Measurements from ENCODE around the gene TBC1D1. TPM values are rescaled to one million over a fixed set of nuclear protein-coding genes. Genes with fewer than 3 reads are reported as not detected.

Gene TBC1D1
- total and polyA plus RNA-seq, 2 experiments from 2014 or later = 53.9 to 151 TPM

DNA sequence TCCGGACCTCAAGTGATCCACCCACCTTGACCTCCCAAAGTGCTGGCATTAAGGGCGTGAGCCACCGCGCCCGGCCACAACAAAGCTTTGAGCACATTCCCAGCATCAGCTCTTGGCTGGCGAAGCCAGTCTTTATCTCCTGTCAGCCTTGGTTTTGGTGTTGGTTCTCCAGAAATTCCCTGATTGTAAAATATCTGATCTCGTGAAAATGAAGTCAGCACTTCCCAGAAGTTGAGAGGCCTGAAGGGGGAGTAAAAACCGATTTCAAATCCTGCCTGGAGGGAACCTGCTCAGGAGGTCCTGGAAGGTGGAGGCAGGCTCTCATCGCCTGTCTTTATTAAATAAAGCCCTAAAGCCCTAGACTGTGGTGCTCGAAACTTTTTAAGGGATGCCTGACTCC is 102.9 kb downstream of the TBC1D1 start:
- Histone ChIP-seq H3K27me3 (ENCODE audit: insufficient read depth) (no peaks in the 10 kb centered on the region), H3F3A (replicated peaks; ENCODE audit: low read depth) (no peaks in the 10 kb centered on the region), H3K27ac (ENCODE audit: low read depth) (no peak overlapping the region; the same call in 1 of the 2 replicates), H3K79me2 (replicated peaks; ENCODE audit: insufficient read depth) (peaks cover 88% of the 10 kb centered on the region), H3K4me2 (0 out of 2 replicates have a peak overlapping the region, but pooled peaks have one; percentile 25), H2AFZ (no peak overlapping the region), H4K20me1 (replicated peaks; ENCODE audit: insufficient read depth) (no peaks in the 10 kb centered on the region), H3K9me2 (ENCODE audit: insufficient read depth) (no peaks in the 10 kb centered on the region), H3K4me3 (no peak overlapping the region), H3K4me1 (ENCODE audit: insufficient read depth) (peaks cover 42% of the 10 kb centered on the region), H3K36me3 (ENCODE audit: insufficient read depth) (no peaks in the 10 kb centered on the region)
- peaks cover 6% of the 10 kb centered on the region for H3K27me3 Mint-ChIP-seq (ENCODE audit: insufficient read depth, low read depth, poor library complexity)
- peak; percentile 17; the same call in 2 of the 3 replicates for ATAC-seq
- peak; percentile 38 for DNase-seq (ENCODE audit: low spot score)
- H3K36me3 Mint-ChIP-seq (ENCODE audit: low read depth) = peaks cover 4% of the 10 kb centered on the region; the same call in 2 of the 3 replicates
- no peak overlapping the region for H3K27ac Mint-ChIP-seq
- H3K4me1 Mint-ChIP-seq = peaks cover 60% of the 10 kb centered on the region
- peaks cover 3% of the 10 kb centered on the region; the same call in 2 of the 3 replicates for H3K9me3 Mint-ChIP-seq
- no peak overlapping the region for H3K4me3 Mint-ChIP-seq
- TF ChIP-seq STAT1 (IDR thresholded peaks at IDR 0.05; ENCODE audit: unreplicated experiment) = no peak
- TF ChIP-seq EZH2phosphoT487 (IDR thresholded peaks at IDR 0.05; ENCODE audit: unreplicated experiment) = no peak
- TF ChIP-seq, protein P1, sequence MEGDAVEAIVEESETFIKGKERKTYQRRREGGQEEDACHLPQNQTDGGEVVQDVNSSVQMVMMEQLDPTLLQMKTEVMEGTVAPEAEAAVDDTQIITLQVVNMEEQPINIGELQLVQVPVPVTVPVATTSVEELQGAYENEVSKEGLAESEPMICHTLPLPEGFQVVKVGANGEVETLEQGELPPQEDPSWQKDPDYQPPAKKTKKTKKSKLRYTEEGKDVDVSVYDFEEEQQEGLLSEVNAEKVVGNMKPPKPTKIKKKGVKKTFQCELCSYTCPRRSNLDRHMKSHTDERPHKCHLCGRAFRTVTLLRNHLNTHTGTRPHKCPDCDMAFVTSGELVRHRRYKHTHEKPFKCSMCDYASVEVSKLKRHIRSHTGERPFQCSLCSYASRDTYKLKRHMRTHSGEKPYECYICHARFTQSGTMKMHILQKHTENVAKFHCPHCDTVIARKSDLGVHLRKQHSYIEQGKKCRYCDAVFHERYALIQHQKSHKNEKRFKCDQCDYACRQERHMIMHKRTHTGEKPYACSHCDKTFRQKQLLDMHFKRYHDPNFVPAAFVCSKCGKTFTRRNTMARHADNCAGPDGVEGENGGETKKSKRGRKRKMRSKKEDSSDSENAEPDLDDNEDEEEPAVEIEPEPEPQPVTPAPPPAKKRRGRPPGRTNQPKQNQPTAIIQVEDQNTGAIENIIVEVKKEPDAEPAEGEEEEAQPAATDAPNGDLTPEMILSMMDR (conservative IDR thresholded peaks at IDR 0.05; ENCODE audit: low read depth in 2 of 2) = peak in 1 of 2 experiments; percentile 20; a peak in 1 of 4 replicates

DNA sequence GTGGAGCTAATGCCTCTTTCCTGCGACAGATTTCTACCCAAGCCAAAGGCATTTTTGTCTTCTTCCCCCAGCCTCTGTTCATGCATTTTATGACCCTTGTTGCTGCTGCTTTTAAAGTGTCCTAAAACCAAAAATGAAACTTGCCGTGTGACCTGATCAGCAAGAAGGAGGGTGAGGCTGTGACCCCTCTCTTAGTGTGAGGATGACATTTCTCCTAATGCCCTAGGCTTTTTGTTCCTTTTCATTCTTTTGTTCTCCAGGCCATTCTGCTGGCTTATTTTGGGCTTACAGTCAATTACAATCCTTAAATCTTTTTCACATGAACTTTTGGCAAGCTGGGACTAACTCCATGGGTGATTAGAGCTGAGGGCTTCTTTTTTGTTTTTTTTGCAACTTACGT is 103.7 kb downstream of the TBC1D1 start:
- H3K4me1 Mint-ChIP-seq = peaks cover 59% of the 10 kb centered on the region
- H3K27ac ChIP-seq (ENCODE audit: low read depth) = peak overlapping the region; percentile 60
- no peak overlapping the region for H3K4me3 Mint-ChIP-seq
- H3K4me2 ChIP-seq = 0 out of 2 replicates have a peak overlapping the region, but pooled peaks have one; percentile 25
- H3K4me1 ChIP-seq (ENCODE audit: insufficient read depth) = peaks cover 34% of the 10 kb centered on the region
- H3K27ac Mint-ChIP-seq = peak overlapping the region; percentile 56
- H3K9me3 Mint-ChIP-seq = peaks cover 3% of the 10 kb centered on the region; the same call in 2 of the 3 replicates
- H3K36me3 Mint-ChIP-seq (ENCODE audit: low read depth) = peaks cover 4% of the 10 kb centered on the region; the same call in 2 of the 3 replicates
- peaks cover 6% of the 10 kb centered on the region for H3K27me3 Mint-ChIP-seq (ENCODE audit: insufficient read depth, low read depth, poor library complexity)
- DNase-seq (ENCODE audit: low spot score) (no peak), ATAC-seq (no peak; the same call in 2 of the 3 replicates)
- H3K9me2 ChIP-seq (ENCODE audit: insufficient read depth) = no peaks in the 10 kb centered on the region
- no peaks in the 10 kb centered on the region for H3K27me3 ChIP-seq (ENCODE audit: insufficient read depth)
- no peak overlapping the region for H2AFZ ChIP-seq
- no peak overlapping the region for H3K4me3 ChIP-seq
- no peaks in the 10 kb centered on the region for H4K20me1 ChIP-seq (replicated peaks; ENCODE audit: insufficient read depth)
- no peaks in the 10 kb centered on the region for H3K36me3 ChIP-seq (ENCODE audit: insufficient read depth)
- H3K79me2 ChIP-seq (replicated peaks; ENCODE audit: insufficient read depth) = peaks cover 88% of the 10 kb centered on the region
- no peaks in the 10 kb centered on the region for H3F3A ChIP-seq (replicated peaks; ENCODE audit: low read depth)
- TF ChIP-seq JUNB (IDR thresholded peaks at IDR 0.05; ENCODE audit: unreplicated experiment) (no peak), EZH2phosphoT487 (IDR thresholded peaks at IDR 0.05; ENCODE audit: unreplicated experiment) (no peak), ZNF331 (CRISPR knock-in tag; IDR thresholded peaks at IDR 0.05; ENCODE audit: low read depth) (no peak), ZNF114 (CRISPR knock-in tag; IDR thresholded peaks at IDR 0.05) (no peak)
- TF ChIP-seq, protein P2, sequence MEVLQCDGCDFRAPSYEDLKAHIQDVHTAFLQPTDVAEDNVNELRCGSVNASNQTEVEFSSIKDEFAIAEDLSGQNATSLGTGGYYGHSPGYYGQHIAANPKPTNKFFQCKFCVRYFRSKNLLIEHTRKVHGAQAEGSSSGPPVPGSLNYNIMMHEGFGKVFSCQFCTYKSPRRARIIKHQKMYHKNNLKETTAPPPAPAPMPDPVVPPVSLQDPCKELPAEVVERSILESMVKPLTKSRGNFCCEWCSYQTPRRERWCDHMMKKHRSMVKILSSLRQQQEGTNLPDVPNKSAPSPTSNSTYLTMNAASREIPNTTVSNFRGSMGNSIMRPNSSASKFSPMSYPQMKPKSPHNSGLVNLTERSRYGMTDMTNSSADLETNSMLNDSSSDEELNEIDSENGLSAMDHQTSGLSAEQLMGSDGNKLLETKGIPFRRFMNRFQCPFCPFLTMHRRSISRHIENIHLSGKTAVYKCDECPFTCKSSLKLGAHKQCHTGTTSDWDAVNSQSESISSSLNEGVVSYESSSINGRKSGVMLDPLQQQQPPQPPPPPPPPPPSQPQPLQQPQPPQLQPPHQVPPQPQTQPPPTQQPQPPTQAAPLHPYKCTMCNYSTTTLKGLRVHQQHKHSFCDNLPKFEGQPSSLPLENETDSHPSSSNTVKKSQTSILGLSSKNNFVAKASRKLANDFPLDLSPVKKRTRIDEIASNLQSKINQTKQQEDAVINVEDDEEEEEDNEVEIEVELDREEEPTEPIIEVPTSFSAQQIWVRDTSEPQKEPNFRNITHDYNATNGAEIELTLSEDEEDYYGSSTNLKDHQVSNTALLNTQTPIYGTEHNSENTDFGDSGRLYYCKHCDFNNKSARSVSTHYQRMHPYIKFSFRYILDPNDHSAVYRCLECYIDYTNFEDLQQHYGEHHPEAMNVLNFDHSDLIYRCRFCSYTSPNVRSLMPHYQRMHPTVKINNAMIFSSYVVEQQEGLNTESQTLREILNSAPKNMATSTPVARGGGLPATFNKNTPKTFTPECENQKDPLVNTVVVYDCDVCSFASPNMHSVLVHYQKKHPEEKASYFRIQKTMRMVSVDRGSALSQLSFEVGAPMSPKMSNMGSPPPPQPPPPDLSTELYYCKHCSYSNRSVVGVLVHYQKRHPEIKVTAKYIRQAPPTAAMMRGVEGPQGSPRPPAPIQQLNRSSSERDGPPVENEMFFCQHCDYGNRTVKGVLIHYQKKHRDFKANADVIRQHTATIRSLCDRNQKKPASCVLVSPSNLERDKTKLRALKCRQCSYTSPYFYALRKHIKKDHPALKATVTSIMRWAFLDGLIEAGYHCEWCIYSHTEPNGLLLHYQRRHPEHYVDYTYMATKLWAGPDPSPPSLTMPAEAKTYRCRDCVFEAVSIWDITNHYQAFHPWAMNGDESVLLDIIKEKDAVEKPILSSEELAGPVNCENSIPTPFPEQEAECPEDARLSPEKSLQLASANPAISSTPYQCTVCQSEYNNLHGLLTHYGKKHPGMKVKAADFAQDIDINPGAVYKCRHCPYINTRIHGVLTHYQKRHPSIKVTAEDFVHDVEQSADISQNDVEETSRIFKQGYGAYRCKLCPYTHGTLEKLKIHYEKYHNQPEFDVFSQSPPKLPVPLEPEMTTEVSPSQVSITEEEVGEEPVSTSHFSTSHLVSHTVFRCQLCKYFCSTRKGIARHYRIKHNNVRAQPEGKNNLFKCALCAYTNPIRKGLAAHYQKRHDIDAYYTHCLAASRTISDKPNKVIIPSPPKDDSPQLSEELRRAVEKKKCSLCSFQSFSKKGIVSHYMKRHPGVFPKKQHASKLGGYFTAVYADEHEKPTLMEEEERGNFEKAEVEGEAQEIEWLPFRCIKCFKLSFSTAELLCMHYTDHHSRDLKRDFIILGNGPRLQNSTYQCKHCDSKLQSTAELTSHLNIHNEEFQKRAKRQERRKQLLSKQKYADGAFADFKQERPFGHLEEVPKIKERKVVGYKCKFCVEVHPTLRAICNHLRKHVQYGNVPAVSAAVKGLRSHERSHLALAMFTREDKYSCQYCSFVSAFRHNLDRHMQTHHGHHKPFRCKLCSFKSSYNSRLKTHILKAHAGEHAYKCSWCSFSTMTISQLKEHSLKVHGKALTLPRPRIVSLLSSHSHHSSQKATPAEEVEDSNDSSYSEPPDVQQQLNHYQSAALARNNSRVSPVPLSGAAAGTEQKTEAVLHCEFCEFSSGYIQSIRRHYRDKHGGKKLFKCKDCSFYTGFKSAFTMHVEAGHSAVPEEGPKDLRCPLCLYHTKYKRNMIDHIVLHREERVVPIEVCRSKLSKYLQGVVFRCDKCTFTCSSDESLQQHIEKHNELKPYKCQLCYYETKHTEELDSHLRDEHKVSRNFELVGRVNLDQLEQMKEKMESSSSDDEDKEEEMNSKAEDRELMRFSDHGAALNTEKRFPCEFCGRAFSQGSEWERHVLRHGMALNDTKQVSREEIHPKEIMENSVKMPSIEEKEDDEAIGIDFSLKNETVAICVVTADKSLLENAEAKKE (CRISPR knock-in tag; IDR thresholded peaks at IDR 0.05) = no peak
- TF ChIP-seq, protein P1 (conservative IDR thresholded peaks at IDR 0.05; ENCODE audit: low read depth in 2 of 2) = no peak

All from GM23338 (cell line).